ENCODE results near the gene ULK4.
"Not testable (repeated sequence)": the region's sequence is repeated elsewhere in the genome, so short reads cannot be mapped to it uniquely, and the experiment has no call there.

The ULK4 gene

DNA sequence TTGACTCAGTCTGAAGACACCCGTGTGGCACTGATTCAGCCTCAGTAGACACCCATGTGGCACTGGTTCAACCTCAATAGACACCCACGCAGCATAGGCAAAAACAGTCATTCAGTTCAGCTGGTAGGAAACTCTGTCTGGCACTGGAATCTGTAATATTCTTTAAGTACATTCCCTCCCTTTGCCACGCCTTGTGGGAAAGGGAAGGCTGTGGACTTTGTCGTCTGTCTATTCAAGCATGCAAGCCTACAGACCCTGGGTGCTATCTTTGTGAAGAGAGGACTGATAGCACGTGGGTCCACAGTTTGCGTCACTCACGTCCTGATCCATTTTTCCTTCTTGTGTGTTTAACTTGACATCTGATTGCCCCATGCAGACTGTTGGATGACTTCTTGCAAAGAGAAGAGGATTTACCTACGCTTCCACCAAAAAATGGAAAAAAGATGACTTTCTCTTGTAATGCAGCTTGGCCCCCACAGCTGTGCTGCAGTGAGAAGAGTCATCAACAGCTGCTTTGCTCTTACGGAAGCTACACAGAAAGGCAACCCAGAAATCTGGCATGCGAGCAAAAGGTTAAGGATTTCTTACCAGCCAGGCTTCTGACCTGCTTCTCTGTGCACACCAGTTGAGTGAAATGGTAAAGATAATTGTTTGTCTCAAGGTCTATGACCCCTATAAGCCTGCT lies 278.1 kb downstream of the ULK4 start:
- no peak for DNase-seq

DNA sequence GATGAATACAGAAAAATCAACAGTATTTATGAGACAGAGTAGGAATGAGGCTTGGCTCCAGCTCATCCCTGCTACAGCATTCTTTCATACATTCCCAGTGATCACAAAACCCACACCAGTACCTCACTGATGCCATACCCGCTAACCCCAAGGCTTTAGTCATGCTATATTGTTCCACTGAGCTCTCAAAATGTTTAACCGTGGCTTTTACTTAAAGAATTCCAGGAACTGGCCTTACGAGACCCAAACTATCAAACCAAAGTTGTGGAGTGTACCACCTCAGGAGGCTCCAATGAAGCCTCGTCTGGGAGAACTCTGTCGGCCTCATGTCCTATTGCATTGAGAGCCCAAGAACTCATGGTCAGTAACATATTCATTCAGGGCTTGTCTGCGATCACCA lies 278.9 kb downstream of the ULK4 start:
- DNase-seq = no peak

DNA sequence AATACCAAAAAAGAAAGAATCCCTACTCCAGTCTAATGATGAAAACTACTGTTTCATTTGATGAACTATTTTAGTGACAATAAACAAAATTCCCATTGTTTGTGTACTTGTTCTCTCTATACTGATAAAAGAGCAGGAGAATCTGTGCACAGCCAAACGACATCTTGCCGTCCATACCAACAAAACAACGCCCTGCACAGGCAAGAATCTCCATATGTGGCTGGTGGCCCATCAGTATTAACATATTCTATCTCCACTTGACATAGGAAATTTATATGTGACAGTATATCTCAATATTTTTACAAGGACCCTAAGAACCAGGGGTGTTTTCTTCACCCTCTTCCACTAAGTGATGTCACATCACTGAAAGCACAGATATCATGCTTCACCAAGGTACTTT lies 279.5 kb downstream of the ULK4 start:
- DNase-seq = no peak

DNA sequence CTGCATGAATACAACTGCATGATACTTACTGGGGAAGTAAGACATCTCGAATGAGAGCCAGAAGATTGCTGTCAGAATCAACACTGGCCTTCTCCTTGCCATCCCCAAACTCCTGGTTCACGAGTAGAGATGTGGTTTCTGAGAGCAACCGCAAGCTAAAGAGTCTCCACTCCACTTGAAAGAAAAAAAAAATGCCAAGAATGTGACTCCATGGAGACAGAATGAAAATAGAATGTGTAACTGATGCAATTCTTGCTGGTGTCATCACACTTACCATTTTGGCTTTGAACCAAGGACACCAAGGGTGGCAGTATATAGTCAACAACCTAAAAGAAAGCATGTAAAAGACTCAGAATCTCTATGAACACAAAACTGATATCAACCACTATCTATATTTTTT lies 280.4 kb downstream of the ULK4 start:
- no peak for DNase-seq

DNA sequence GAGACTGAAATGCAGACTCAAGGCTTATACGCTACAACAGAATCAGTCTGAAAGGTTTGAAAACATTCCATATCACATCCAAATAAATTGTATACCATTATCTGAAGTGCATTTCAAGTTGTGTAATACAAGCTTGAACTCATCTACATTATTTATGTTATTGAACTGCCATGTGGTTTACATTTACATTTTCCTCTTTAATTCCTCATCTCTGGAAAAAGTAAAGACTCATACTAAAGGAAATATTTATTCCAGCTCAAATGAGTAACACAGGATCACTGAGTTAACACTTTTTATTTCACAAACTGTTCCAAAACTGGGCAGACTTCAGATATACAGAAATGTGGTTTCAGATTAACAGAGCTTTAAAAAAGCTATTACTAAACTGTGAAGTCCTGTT lies 282.5 kb downstream of the ULK4 start:
- DNase-seq = no peak

DNA sequence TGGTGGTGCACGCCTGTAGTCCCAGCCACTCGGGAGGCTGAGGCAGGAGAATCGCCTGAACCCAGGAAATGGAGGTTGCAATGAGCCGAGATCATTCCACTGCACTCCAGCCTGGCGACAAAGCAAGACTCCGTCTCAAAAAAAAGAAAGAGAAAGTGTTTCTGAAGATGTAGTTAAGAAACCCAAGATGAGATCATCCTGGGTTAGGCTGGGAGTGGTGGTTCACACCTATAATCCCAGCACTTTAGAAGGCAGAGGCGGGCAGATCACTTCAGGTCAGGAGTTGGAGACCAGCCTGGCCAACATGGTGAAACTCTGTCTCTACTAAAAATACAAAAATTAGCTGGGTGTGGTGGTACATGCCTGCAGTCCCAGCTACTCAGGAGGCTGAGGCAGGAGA lies 286.8 kb downstream of the ULK4 start:
- DNase-seq = not testable (repeated sequence)

DNA sequence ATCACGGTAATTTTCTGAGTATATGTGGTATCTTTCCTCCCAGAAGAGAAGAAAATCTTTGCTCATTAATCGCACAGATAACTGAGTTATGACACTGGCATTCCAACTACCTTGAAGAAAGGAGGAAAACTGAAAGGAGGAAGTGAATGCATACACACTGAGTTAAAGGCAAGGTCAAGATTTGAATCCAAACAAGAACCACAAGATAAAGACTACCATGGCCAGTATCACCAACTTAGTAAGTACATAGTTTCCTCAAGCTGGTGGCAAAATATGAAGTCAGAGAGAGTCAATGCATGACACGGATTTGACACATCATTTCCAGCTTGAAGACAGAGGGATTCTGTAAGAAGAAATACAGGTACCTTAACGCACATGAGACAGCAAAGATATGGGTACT lies 287.5 kb downstream of the ULK4 start:
- DNase-seq = no peak

DNA sequence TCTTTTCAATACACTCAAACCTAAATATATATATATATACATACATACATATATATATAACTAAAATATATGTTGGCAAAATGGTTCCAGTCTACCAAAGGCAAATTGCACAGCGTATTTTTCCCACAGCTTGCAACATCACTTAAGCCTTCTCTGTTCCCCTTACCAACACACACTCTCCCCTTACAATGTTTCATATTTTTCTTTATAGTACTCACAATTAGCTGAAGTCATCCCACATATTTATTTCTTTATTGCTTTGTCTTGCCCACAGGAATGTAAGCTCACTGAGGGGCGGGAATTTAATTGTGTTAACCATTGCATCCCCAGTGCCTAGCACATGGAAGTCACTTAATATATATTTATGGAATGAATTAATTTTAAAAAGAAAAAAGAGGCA lies 288.3 kb downstream of the ULK4 start:
- no peak for DNase-seq

DNA sequence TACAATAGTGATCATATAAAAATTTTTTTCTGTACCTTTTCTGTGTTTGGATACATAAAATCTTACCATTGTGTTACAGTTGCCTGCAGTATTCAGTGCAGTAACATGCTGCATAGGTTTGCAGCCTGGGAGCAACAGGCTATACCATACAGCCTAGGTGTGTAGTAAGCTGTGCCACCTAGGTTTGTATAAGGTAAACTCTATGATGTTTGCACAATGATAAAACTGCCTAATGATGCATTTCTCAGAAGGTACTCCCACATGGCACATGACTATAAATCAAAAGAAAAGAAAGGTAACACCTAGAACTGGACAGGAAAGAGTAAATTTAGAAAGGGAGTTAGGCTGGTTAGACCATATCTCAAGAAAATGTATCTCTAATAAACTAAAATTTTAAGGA lies 293.5 kb downstream of the ULK4 start:
- no peak for DNase-seq

DNA sequence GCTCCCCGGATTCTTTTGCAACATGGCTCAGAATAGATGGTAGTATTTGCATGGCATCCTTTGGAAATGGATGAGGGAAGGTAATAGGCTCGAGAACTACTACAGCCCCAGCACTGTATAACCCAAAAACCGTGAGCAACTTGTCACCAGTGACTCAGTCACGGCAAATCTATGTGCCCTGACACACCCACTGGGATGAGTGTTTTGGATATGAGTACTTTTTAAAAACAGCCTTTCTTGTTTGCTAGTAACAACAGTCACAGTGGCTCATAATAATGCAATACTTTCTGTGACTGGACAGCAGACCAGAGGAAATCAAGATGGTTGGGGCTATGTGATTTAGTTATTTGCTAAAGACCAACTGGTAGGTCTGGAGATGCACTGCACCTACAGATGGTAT lies 299.6 kb downstream of the ULK4 start:
- no peak for DNase-seq

DNA sequence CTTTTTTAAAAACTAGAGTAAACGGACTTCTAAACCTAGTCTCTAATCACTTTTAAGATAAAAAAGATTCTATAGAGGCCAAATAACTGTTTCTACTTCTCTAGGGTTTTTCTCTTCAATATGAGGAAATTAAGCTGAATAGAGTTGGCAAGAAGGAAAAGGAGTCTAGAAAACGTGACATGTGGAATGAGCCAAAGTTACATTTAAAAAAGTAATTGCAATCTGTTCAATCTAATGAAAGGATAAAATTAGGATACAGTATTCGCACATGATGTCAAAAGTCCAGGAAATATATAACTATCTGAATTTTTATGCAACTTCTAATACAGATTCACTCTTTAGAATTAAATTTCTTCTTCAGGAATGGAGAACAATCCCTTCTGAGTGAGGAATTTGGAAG lies 300.1 kb downstream of the ULK4 start:
- no peak for DNase-seq

DNA sequence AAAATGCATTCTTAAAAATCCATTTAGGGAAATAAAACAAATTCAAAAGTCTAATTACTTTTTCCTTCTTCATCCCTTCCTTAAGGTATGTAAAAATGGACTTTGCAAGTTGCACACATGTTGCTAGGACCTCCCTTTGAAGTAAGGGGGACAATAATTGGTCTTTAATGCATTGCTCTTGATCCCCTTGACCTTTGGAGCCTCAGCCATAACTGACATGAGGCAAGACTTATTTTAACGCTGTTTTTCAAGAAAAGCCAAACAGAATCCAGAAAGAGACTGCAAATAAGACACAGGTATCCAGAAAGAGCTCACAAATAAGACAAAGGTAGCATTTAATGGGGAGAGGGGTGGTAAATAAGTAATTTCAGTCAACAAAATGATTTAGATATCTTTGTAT lies 301.4 kb downstream of the ULK4 start:
- DNase-seq = no peak

DNA sequence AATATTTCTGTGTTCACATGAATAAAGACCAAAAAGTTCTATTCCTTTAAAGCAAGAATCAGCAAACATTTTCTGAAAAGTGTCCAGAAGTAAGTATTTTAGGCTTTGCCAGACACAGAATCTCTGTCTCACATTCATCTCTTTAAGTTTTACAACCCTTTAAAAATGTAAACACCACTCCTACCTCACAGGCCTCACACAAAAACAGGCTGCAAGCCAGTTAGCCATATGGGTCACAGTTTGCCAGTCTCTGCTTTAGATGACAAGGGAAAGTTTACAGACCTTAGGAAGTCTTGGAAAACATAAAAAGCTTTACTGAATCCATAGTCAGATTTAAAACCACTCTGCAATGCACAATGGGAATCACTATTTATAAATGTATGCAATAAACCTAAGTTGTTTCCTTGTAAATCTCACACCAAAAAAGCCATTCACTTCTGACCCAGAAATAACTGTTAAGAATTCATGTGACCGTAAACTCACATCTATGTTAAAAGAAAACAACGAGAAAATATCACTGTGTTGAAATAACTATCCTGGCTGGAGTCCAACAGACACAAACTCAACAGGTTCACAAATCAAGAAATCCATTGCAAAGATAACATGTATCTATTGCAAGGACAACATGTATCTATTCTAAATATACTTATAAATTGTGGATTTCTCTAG lies 308.2 kb downstream of the ULK4 start:
- DNase-seq = no peak

DNA sequence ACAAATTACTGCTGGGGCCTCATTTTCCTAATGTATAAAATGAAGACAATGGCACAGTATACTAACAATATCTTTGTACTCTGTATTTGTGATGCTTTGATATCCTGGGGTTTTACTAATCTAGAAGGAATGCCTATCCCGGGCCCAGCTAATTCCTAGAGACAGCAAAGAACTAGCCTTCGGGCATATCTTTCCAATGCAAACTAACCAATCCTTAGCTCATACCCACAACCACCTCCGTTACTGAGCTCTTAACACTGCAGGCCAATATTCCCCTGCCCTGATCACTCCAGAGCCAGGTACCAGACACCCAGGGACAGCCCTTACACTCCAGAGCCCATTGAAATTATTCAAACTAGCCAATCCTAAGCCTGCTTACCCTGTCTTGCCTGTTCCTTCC lies 309.0 kb downstream of the ULK4 start:
- DNase-seq = no peak

DNA sequence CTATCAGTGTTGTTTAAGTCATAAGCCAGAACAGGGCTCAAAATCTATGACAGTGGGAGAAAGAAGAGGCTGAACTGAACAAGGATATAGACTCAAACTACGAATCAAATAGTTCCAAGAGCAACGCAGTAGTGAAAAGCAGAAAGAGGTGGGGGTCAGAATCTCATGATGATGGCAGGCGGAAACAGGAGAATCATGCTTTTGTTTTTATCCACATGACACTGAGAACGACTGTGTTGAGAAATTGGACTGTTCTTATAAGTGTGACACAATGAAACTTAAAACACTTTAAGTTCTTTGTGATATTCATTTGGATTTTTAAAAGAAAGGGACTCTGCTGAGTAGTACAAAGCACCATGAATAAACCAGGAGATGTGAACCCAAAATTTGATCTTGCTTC lies 309.4 kb downstream of the ULK4 start:
- DNase-seq = no peak

DNA sequence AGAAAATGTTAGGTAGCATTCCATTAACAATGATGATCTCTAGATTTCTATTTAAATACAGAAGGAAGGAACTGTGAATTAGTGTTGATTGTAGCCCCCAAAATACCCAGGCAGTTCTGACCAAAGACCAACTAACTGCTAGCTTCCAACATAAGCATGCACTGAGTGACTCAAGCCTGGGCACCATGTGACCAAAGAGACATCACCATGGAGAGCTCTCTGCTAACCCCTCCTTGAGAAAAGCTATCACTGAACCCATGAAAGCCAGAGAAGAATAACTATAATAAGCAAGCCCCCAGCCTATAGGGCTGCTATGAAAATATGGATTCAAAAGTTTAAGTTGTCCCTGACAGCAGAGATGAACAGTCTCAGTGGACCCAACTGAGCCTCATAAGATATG lies 310.2 kb downstream of the ULK4 start:
- DNase-seq = no peak

DNA sequence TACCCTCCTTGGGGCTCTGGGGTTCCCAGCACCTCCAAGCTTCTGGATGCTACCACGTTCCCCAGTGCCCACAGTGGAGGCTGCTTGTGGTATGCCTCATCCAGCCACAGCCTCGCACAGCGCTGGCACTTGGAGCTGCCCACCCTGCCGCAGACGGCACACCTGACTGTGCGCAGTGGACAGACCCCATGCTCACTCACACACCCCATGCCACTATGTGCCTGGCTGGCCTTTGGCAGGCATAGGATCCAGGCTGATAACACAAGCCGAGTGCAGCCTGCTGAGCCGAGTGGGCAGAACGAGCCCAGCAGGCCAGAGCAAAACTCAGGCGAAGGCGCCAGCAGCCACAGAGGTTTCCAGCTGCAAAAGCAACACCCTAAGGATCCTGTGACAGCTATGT lies 311.5 kb downstream of the ULK4 start:
- no peak for DNase-seq

DNA sequence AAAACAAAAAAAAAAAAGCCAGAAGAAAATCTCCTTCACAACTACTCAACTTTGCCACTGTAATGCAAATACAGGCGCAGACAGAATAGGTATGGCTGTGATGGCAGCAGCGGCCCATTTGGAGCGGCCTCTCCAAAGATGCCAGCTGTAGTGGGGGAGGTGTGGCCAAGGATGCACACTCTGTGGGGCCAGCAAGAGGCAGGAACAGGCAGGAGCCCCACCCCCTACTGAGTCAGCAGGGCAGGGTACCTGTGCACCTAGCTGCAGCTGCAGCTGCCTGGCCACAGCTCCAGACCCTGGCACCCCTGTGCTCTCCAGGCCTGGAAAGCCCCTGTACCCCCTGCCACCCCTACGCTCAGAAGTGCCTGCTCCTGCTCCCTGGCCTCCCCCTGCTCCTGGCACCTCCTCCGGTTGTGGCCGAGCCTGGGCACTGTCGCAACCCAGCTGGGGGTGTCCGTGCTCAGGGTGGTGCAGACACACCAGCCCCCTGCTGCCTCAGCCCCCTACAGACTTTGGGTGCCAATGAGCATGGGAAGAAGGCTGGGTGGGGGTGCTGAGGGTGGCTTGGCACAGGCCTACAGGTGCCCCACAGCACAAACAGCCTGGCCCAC lies 312.7 kb downstream of the ULK4 start:
- DNase-seq = no peak

DNA sequence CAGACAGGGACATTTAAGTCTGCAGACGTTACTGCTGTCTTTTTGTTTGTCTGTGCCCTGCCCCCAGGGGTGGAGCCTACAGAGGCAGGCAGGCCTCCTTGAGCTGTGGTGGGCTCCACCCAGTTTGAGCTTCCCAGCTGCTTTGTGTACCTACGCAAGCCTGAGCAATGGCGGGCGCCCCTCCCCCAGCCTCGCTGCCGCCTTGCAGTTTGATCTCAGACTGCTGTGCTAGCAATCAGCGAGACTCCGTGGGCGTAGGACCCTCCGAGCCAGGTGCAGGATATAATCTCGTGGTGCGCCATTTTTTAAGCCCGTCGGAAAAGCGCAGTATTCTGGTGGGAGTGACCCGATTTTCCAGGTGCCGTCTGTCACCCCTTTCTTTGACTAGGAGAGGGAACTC lies 314.2 kb downstream of the ULK4 start:
- DNase-seq = not testable (repeated sequence)

DNA sequence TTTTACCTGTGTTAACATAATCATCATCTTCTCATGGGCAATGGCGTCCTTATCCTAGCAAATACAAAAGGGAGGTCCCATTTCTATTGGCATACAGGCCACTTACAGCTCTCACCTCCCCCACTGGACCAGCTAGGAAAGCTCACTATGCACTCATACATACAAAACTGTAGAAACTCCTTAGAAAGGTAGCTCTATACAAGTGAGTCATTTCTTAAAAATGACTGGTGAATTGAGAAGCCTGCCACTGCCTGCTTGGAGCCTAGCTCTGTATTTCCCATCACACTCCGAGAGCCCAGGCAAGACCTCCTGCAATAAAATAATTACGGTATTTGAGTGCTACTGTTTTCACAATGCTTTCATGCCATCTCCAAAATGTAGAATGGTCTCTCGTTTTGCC lies 321.8 kb downstream of the ULK4 start:
- DNase-seq = no peak

DNA sequence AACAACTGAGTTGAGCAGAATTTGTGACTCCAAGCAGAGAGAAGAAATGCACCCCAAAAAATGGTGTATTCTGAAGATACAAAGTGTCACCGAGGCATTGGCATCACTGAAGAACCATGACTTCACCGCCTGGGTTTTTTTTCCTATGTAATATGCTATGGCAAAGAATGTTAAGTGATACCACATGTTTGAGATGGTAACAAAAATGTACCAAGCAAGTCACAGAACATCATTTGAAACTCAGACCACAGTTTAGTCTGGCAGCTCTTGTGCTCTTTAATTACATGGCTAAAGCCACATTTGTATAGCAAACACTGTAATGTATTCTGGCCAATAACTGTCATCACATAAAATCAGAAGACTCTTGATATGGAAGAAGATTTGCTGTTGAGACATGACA lies 323.5 kb downstream of the ULK4 start:
- DNase-seq = no peak

DNA sequence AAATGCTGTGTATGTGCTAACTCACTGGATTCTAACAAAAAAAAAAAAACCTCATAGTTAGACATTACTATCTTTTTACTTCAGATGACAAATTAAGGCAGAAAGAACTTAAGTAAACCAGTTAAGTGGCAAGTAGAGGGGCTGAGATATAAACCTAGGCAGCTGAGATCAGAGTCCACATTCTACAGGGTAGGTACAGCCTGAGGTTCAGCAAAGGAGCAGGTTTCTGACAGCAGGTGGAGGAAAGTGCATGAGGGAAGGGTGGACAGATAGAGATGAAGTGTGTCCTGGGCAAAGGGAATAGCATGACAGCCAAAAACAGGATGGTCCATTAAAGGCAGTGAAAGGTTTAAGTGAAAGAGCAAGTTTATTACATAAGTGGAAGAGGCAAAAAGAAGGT lies 329.2 kb downstream of the ULK4 start:
- DNase-seq = no peak

DNA sequence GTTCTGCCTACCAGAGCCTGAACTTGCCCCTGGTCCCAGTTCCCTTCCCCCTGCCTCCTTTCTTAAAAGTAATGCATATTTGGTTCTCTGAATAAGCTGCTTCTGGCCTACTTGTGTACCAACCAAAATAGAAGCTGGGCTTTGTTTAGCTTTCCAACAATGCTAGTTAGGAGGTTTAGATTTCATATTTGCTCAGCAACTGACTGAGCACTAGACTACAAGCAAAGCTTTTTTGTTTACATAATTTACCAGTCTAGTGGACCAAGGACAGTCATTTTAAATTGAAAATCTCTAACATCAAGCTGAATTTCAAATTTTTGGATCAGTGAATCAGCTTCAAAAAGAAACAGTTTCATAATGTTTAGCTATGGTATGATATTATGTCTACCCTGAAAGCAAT lies 331.2 kb downstream of the ULK4 start:
- DNase-seq = no peak

DNA sequence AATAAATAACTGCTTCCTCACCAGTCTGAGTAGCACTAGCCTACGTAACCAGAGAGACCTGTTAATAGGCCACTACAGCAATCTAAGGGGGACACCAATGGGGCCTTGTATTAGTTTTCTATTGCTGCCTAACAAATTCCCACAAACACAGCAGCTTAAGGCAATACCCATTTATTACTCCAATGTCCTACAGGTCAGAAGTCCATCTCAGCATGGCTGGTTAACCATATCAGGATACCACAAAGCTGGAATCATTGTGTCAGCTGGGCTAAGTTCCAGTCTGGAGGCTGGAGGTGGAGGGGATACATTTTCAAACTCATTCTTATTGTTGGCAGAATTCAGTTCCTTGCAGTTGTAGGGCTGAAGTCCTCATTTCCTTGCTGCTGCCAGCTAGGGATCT lies 331.9 kb downstream of the ULK4 start:
- no peak for DNase-seq

DNA sequence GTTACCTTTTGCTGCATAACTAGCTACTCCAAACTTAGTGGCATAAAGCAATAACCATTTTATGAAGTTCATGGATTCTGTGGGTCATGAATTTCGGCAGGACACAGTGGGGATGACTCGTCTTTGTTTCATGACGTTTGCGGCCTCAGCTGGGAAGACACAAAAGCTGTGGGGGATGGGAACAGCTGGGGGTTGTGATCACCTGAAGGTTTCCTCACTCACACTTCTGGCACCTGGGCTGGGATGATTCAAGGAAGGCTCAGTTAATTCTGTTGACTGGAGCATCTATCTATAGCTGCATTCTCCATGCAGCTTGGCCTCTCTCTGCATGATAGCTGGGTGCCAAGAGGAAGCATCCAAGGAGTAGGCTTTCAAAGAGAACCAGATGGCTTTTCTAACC lies 332.8 kb downstream of the ULK4 start:
- no peak for DNase-seq
